Measurements from ENCODE around the gene SELENOI. TPM values are rescaled to one million over a fixed set of nuclear protein-coding genes. Genes with fewer than 3 reads are reported as not detected.

Gene SELENOI
- total and polyA plus RNA-seq, 10 of the 15 experiments (the other 5 are each of a cell fraction or from before 2014, with no cell fraction given) = 5.2 to 31.4 (median 17.4) TPM

- peak; percentile 78 for TF ChIP-seq IRF3 (IDR thresholded peaks at IDR 0.05)
- peak; percentile 91 for TF ChIP-seq CHD2 (IDR thresholded peaks at IDR 0.05; ENCODE audit: borderline replicate concordance, low read depth, low read length)
- no peak for TF ChIP-seq BRCA1 (IDR thresholded peaks at IDR 0.05; ENCODE audit: low read depth, low read length)
- TF ChIP-seq CHD1 (IDR thresholded peaks at IDR 0.05; ENCODE audit: low read depth, low read length) = no peak
- no peak for TF ChIP-seq BMI1 (IDR thresholded peaks at IDR 0.05; ENCODE audit: borderline replicate concordance)
- TF ChIP-seq, protein P1, sequence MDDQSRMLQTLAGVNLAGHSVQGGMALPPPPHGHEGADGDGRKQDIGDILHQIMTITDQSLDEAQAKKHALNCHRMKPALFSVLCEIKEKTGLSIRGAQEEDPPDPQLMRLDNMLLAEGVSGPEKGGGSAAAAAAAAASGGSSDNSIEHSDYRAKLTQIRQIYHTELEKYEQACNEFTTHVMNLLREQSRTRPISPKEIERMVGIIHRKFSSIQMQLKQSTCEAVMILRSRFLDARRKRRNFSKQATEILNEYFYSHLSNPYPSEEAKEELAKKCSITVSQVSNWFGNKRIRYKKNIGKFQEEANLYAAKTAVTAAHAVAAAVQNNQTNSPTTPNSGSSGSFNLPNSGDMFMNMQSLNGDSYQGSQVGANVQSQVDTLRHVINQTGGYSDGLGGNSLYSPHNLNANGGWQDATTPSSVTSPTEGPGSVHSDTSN (IDR thresholded peaks at IDR 0.05; ENCODE audit: insufficient replicate concordance, low read depth, low read length) = peak; percentile 97
- peak; percentile 94 for TF ChIP-seq TBL1XR1 (IDR thresholded peaks at IDR 0.05; ENCODE audit: low read depth, low read length)
- TF ChIP-seq HDAC6 (IDR thresholded peaks at IDR 0.05; ENCODE audit: unreplicated experiment) = no peak
- no peak for TF ChIP-seq SUPT20H (IDR thresholded peaks at IDR 0.05; ENCODE audit: borderline replicate concordance, control insufficient read depth, low read depth, low read length)
- peak; percentile 40; the same call in 1 of the 2 replicates for TF ChIP-seq TCF12 (IDR thresholded peaks at IDR 0.05; ENCODE audit: low read depth, low read length)
- peak; percentile 81 for TF ChIP-seq RELA (IDR thresholded peaks at IDR 0.05; ENCODE audit: borderline replicate concordance, partially characterized antibody)
- TF ChIP-seq NR2F1 (conservative IDR thresholded peaks at IDR 0.05) = peak; percentile 98
- no peak for TF ChIP-seq PAX8 (IDR thresholded peaks at IDR 0.05)
- TF ChIP-seq NFIC (IDR thresholded peaks at IDR 0.05; ENCODE audit: low read depth, low read length) = no peak
- peak in 1 of 2 experiments; percentile 33; a peak in 1 of 3 replicates for TF ChIP-seq EGR1 (IDR thresholded peaks at IDR 0.05; ENCODE audit: borderline replicate concordance in 1 of 2, low read depth in 2 of 2, low read length in 2 of 2)
- TF ChIP-seq EP300 (IDR thresholded peaks at IDR 0.05; ENCODE audit: borderline replicate concordance in 1 of 2, control insufficient read depth in 1 of 2, low read depth in 2 of 2, low read length in 2 of 2) = peak in 1 of 2 experiments; percentile 43; a peak in 1 of 4 replicates
- TF ChIP-seq NFYB (IDR thresholded peaks at IDR 0.05; ENCODE audit: insufficient read depth, low read depth, low read length) = peak; percentile 89
- peak; percentile 77 for TF ChIP-seq TAF1 (IDR thresholded peaks at IDR 0.05; ENCODE audit: borderline replicate concordance, low read depth, low read length)
- no peak for TF ChIP-seq NFXL1 (IDR thresholded peaks at IDR 0.05; ENCODE audit: borderline replicate concordance)
- peak in 1 of 2 experiments; percentile 87; a peak in 3 of 4 replicates for TF ChIP-seq BHLHE40 (IDR thresholded peaks at IDR 0.05; ENCODE audit: borderline replicate concordance in 1 of 2, low read depth in 2 of 2, low read length in 1 of 2)
- no peak for TF ChIP-seq SMC3 (IDR thresholded peaks at IDR 0.05; ENCODE audit: borderline replicate concordance, low read length)
- peak; percentile 89 for TF ChIP-seq EED (IDR thresholded peaks at IDR 0.05; ENCODE audit: low read depth)
- 0 out of 2 replicates have a peak, but pooled peaks have one; percentile 37 for TF ChIP-seq MEF2A (IDR thresholded peaks at IDR 0.05; ENCODE audit: insufficient read depth, low read depth, low read length)
- peak; percentile 47 for TF ChIP-seq SIX5 (IDR thresholded peaks at IDR 0.05; ENCODE audit: low read depth, low read length, severe bottlenecking)
- peak; percentile 78 for TF ChIP-seq IRF4 (IDR thresholded peaks at IDR 0.05; ENCODE audit: low read depth, low read length)
- no peak for TF ChIP-seq ZSCAN29 (IDR thresholded peaks at IDR 0.05)
- TF ChIP-seq YY1 (IDR thresholded peaks at IDR 0.05; ENCODE audit: low read depth, low read length) = no peak; the same call in 1 of the 2 replicates
- peak; percentile 87 for TF ChIP-seq KLF5 (IDR thresholded peaks at IDR 0.05; ENCODE audit: partially characterized antibody)
Measured at GRCh38 chr2:26345545-26346453, at the start of gene SELENOI (continued).
